GM18867 (cell line): ENCODE data around the gene TYSND1.
"Not testable (repeated sequence)": the region's sequence is repeated elsewhere in the genome, so short reads cannot be mapped to it uniquely, and the experiment has no call there.

Experiments used
- ATAC-seq: cut with Tn5 transposase; IDR thresholded peaks from one replicate; pipeline ENCODE4 v1.9.1; 2021; ENCODE audit warnings: mild to moderate bottlenecking, moderate library complexity; ENCODE audit not compliant: unreplicated experiment

The TYSND1 gene

GRCh38 chr10:70164163-70164562, 17.7 kb upstream of the TYSND1 start:
- ATAC-seq: no peak

GRCh38 chr10:70163448-70163847, 16.9 kb upstream of the TYSND1 start:
- no peak for ATAC-seq

GRCh38 chr10:70162892-70163201, 16.3 kb upstream of the TYSND1 start:
- peak; percentile 87 for ATAC-seq

- no peak for ATAC-seq
Observed at GRCh38 chr10:70162151-70162891, 15.8 kb upstream of the TYSND1 start.

GRCh38 chr10:70160798-70161197, 14.3 kb upstream of the TYSND1 start:
- ATAC-seq: no peak

GRCh38 chr10:70159366-70159765, 12.9 kb upstream of the TYSND1 start:
- not testable (repeated sequence) for ATAC-seq

- no peak for ATAC-seq
Observed at GRCh38 chr10:70158113-70158512, 11.6 kb upstream of the TYSND1 start.

GRCh38 chr10:70155255-70155838, 8.8 kb upstream of the TYSND1 start:
- no peak for ATAC-seq

GRCh38 chr10:70148516-70148915, 2.0 kb upstream of the TYSND1 start:
- no peak for ATAC-seq

- ATAC-seq: no peak
Observed at GRCh38 chr10:70147259-70147625, 742 bp upstream of the TYSND1 start.

GRCh38 chr10:70145666-70146488, 623 bp downstream of the TYSND1 start:
- peak; percentile 56 for ATAC-seq

GRCh38 chr10:70145166-70145665, 1.3 kb downstream of the TYSND1 start:
- ATAC-seq: peak; percentile 15

- ATAC-seq: no peak
Observed at GRCh38 chr10:70144372-70145110, 2.0 kb downstream of the TYSND1 start.

GRCh38 chr10:70142555-70142954, 3.9 kb downstream of the TYSND1 start:
- ATAC-seq: no peak

- ATAC-seq: no peak
Observed at GRCh38 chr10:70140297-70140696, 6.2 kb downstream of the TYSND1 start.

- ATAC-seq: no peak
Observed at GRCh38 chr10:70139997-70140250, 6.6 kb downstream of the TYSND1 start.

GRCh38 chr10:70139151-70139996, 7.1 kb downstream of the TYSND1 start:
- ATAC-seq: no peak

GRCh38 chr10:70137927-70138883, 8.3 kb downstream of the TYSND1 start:
- no peak for ATAC-seq

- ATAC-seq: no peak
Observed at GRCh38 chr10:70137135-70137534, 9.4 kb downstream of the TYSND1 start.
